HCT116 (cell line): ENCODE measurements around the gene PHF2. TPM values are rescaled to one million over a fixed set of nuclear protein-coding genes. Genes with fewer than 3 reads are reported as not detected.

ENCODE experiments used
- ATAC-seq: fragments of 200-7000 bp; cut with Tn5 transposase; 2 replicates; pipeline ENCODE4 v1.9.1; 2020; ENCODE audit warnings: mild to moderate bottlenecking, moderate library complexity
- BruUV-seq: library from RNA; stranded (reverse); fragments of 400-500 nt; replicated peaks from 2 replicates; lab custom pipeline; 2021; lab: Mats Ljungman, UMichigan
- CTCF ChIA-PET: fragments of 300-600 bp; sonication (Branson Sonifier 250); formaldehyde crosslinking; loops from one replicate; lab custom pipeline; 2021; ENCODE audit warnings: antibody characterized with exemption; lab: Charles Lee
- POLR2A ChIA-PET: fragments of 300-600, 350-600 bp; sonication (Branson Sonifier 250); formaldehyde crosslinking; loops from one replicate; lab custom pipeline; 2021; ENCODE audit warnings: antibody characterized with exemption; lab: Charles Lee
- RAD21 ChIA-PET, 2 experiments: fragments of 300-600 bp; sonication (Branson Sonifier 250); formaldehyde crosslinking; loops; one replicate each; lab custom pipeline; 2023; ENCODE audit warnings: low total read pairs in 2 of 2; ENCODE audit not compliant: uncharacterized antibody in 2 of 2, unreplicated experiment in 2 of 2, low non-redundant PET in 1 of 2; lab: Charles Lee
- DNase-seq: peaks from one replicate; pipeline ENCODE4 v3.0.0-alpha.2; 2010; ENCODE audit warnings: low read depth, low spot score
- H2AFZ ChIP-seq: fragments of 200-600 bp; shearing (Covaris generic), sonication (generic); 2 replicates; pipeline ENCODE4 v1.6.1; 2017; ENCODE audit warnings: low read depth, mixed run types, mixed read lengths, antibody characterized with exemption, low read length; ENCODE audit not compliant: poor library complexity, severe bottlenecking
- H3K27ac ChIP-seq: 2 replicates; pipeline ENCODE4 v1.5.1; 2012; ENCODE audit warnings: low read depth, low read length
- H3K27me3 ChIP-seq: fragments of 200-600 bp; sonication (generic); 2 replicates; pipeline ENCODE4 v1.6.1; 2016; ENCODE audit warnings: mixed run types, low read length, mixed read lengths; ENCODE audit not compliant: insufficient read depth
- H3K36me3 ChIP-seq, 2 experiments: fragments of 200-500 bp in 1 of 2; fragments of 200-600 bp in 1 of 2; sonication (Bioruptor generic) in 1 of 2; sonication (generic) in 1 of 2; 2 replicates each; pipeline versions ENCODE4 v1.5.1 to v1.6.1; 2014 to 2016; ENCODE audit warnings: low read length in 2 of 2, inconsistent platforms in 1 of 2, mixed read lengths in 1 of 2, mixed run types in 1 of 2; ENCODE audit not compliant: insufficient read depth in 2 of 2, control insufficient read depth in 1 of 2
- H3K4me1 ChIP-seq, 2 experiments: fragments of 200-600 bp in 1 of 2; sonication (generic) in 1 of 2; 2 replicates each; pipeline versions ENCODE4 v1.5.1 to v1.6.1; 2012 to 2017; ENCODE audit warnings: low read length in 2 of 2, inconsistent platforms in 1 of 2, mild to moderate bottlenecking in 1 of 2, mixed read lengths in 1 of 2, mixed run types in 1 of 2, moderate library complexity in 1 of 2; ENCODE audit not compliant: insufficient read depth in 2 of 2, control insufficient read depth in 1 of 2
- H3K4me2 ChIP-seq: fragments of 200-600 bp; sonication (generic); 2 replicates; pipeline ENCODE4 v1.6.1; 2017; ENCODE audit warnings: mixed run types, low read length, mixed read lengths
- H3K4me3 ChIP-seq, 2 experiments: fragments of 200-600 bp in 1 of 2; sonication (generic) in 1 of 2; replicated peaks in 1 of 2; 2 replicates each; pipeline ENCODE4 v1.5.1; 2011 to 2016; ENCODE audit warnings: low read length in 2 of 2, control low read depth in 1 of 2, low read depth in 1 of 2, mild to moderate bottlenecking in 1 of 2, mixed read lengths in 1 of 2, mixed run types in 1 of 2
- H3K79me2 ChIP-seq: fragments of 200-600 bp; sonication (generic); 2 replicates; pipeline ENCODE4 v1.6.1; 2017; ENCODE audit warnings: mild to moderate bottlenecking, mixed run types, low read length, moderate library complexity, mixed read lengths; ENCODE audit not compliant: insufficient read depth
- H3K9ac ChIP-seq: fragments of 200-600 bp; sonication (generic); 2 replicates; pipeline ENCODE4 v1.6.1; 2016; ENCODE audit warnings: low read length, mixed read lengths
- H3K9me2 ChIP-seq: fragments of 200-600 bp; sonication (generic), shearing (Covaris generic); 2 replicates; pipeline ENCODE4 v1.6.1; 2017; ENCODE audit warnings: mixed run types, mild to moderate bottlenecking, moderate library complexity; ENCODE audit not compliant: insufficient read depth
- H3K9me3 ChIP-seq, 2 experiments: fragments of 200-500 bp in 1 of 2; fragments of 200-600 bp in 1 of 2; sonication (Bioruptor generic) in 1 of 2; sonication (generic) in 1 of 2; 2 replicates each; pipeline ENCODE4 v1.6.1; 2014 to 2017; ENCODE audit warnings: low read length in 2 of 2, mixed read lengths in 2 of 2, inconsistent platforms in 1 of 2, low read depth in 1 of 2, mild to moderate bottlenecking in 1 of 2, mixed run types in 1 of 2, moderate library complexity in 1 of 2; ENCODE audit not compliant: control insufficient read depth in 1 of 2, insufficient read depth in 1 of 2
- H4K20me1 ChIP-seq: fragments of 200-600 bp; sonication (generic), shearing (Covaris generic); 2 replicates; pipeline ENCODE4 v1.6.1; 2017; ENCODE audit warnings: mixed run types, mild to moderate bottlenecking, moderate library complexity; ENCODE audit not compliant: insufficient read depth
- ATF3 ChIP-seq: IDR thresholded peaks from 2 replicates; pipeline ENCODE4 v1.6.1; 2012
- MAX ChIP-seq: IDR thresholded peaks from 2 replicates; pipeline ENCODE4 v1.6.1; 2012
- POLR2A ChIP-seq: IDR thresholded peaks from 2 replicates; pipeline ENCODE4 v1.7.0; 2011; ENCODE audit warnings: borderline replicate concordance; ENCODE audit not compliant: insufficient read depth, insufficient read length; ENCODE audit errors: extremely low read depth
- SP1 ChIP-seq: IDR thresholded peaks from 2 replicates; pipeline ENCODE4 v1.6.1; 2012; ENCODE audit warnings: low read depth
- SRF ChIP-seq: IDR thresholded peaks from 2 replicates; pipeline ENCODE4 v1.6.1; 2012; ENCODE audit warnings: low read depth
- ZBTB33 ChIP-seq: IDR thresholded peaks from 2 replicates; pipeline ENCODE4 v1.6.1; 2011; ENCODE audit warnings: mild to moderate bottlenecking, low read length, moderate library complexity; ENCODE audit not compliant: insufficient replicate concordance; ENCODE audit errors: extremely low read depth
- ZNF274 ChIP-seq: fragments of 200-500 bp; sonication (Bioruptor generic); IDR thresholded peaks from 2 replicates; pipeline ENCODE4 v1.6.1; 2014; ENCODE audit warnings: mild to moderate bottlenecking, low read depth, low read length, inconsistent platforms
- intact Hi-C: fragments of 100-400 bp; cut with micrococcal nuclease; formaldehyde crosslinking; loops from 2 replicates; pipeline ENCODE4 v1.10.0; 2022
- total RNA-seq: library from RNA; stranded (reverse); gene quantifications from one replicate; pipeline ENCODE4 v1.2.1, GENCODE V29; 2021; ENCODE audit not compliant: unreplicated experiment

PHF2 gene
- total RNA-seq, 1 experiment from 2014 or later = 20.6 TPM

GRCh38 chr9:93585695-93586094 is 9.3 kb downstream of the PHF2 start:
- ChIA-PET CTCF (no interaction called here), RAD21 (no interaction called here), POLR2A (no interaction called here)
- H3K4me3 ChIP-seq = no peak overlapping the region
- BruUV-seq = no TSS peak
- DNase-seq (no peak), ATAC-seq (no peak)
- H3K27me3 ChIP-seq = no peaks in the 10 kb centered on the region
- intact Hi-C loops = no loop called here
- H2AFZ ChIP-seq = no peak overlapping the region
- no peak overlapping the region for H3K4me2 ChIP-seq
- H3K79me2 ChIP-seq = peaks cover 49% of the 10 kb centered on the region
- TF ChIP-seq MAX (no peak), ATF3 (no peak), POLR2A (no peak), ZBTB33 (no peak), SP1 (no peak), ZNF274 (no peak), SRF (no peak)
- H3K9ac ChIP-seq = no peak overlapping the region
- H3K36me3 ChIP-seq = no peaks in the 10 kb centered on the region
- H3K9me2 ChIP-seq = no peaks in the 10 kb centered on the region
- no peaks in the 10 kb centered on the region for H3K9me3 ChIP-seq
- no peak overlapping the region for H3K27ac ChIP-seq
- H3K4me1 ChIP-seq = no peaks in the 10 kb centered on the region
- H4K20me1 ChIP-seq = no peaks in the 10 kb centered on the region
